ENCODE data around the gene EIF4E3. TPM values are rescaled to one million over a fixed set of nuclear protein-coding genes. Genes with fewer than 3 reads are reported as not detected.

EIF4E3 gene
- total and polyA plus RNA-seq, 2 donors from 2014 or later, result 10.5 to 37.1 TPM

GRCh38 chr3:71634671-71635070 lies 90.5 kb downstream of the EIF4E3 start:
- FAIRE-seq (no peak), DNase-seq (no peak)
- Histone ChIP-seq H3K9ac (ENCODE audit: low read length in 3 of 3) (no peak overlapping the region), H3K4me3 (ENCODE audit: low read length in 3 of 3) (no peak overlapping the region), H3K4me1 (ENCODE audit: control insufficient read depth in 2 of 3, insufficient read depth in 2 of 3, low read depth in 1 of 3, low read length in 3 of 3) (no peaks in the 10 kb centered on the region), H3K27ac (ENCODE audit: low read depth in 2 of 2, low read length in 2 of 2) (no peak overlapping the region), H3K9me3 (ENCODE audit: control insufficient read depth in 2 of 3, insufficient read depth in 1 of 3, low read length in 3 of 3) (no peaks in the 10 kb centered on the region), H3K27me3 (ENCODE audit: control insufficient read depth, insufficient read depth, low read length) (no peaks in the 10 kb centered on the region), H3K36me3 (ENCODE audit: control insufficient read depth in 2 of 3, insufficient read depth in 3 of 3, low read length in 3 of 3) (no peaks in the 10 kb centered on the region)
- TF ChIP-seq CTCF (IDR thresholded peaks at IDR 0.05; ENCODE audit: borderline replicate concordance, extremely low read depth, insufficient read depth), result no peak
- intact Hi-C loops (cut with DNase I), result no loop called here

- FAIRE-seq (no peak), DNase-seq (no peak)
- no peak for TF ChIP-seq CTCF (IDR thresholded peaks at IDR 0.05; ENCODE audit: borderline replicate concordance, extremely low read depth, insufficient read depth)
- Histone ChIP-seq H3K4me3 (ENCODE audit: low read length in 3 of 3) (no peak overlapping the region), H3K9ac (ENCODE audit: low read length in 3 of 3) (no peak overlapping the region), H3K9me3 (ENCODE audit: control insufficient read depth in 2 of 3, insufficient read depth in 1 of 3, low read length in 3 of 3) (no peaks in the 10 kb centered on the region), H3K27ac (ENCODE audit: low read depth in 2 of 2, low read length in 2 of 2) (no peak overlapping the region), H3K4me1 (ENCODE audit: control insufficient read depth in 2 of 3, insufficient read depth in 2 of 3, low read depth in 1 of 3, low read length in 3 of 3) (no peaks in the 10 kb centered on the region), H3K36me3 (ENCODE audit: control insufficient read depth in 2 of 3, insufficient read depth in 3 of 3, low read length in 3 of 3) (no peaks in the 10 kb centered on the region), H3K27me3 (ENCODE audit: control insufficient read depth, insufficient read depth, low read length) (no peaks in the 10 kb centered on the region)
- intact Hi-C loops (cut with DNase I), result no loop called here
Measured at GRCh38 chr3:71629711-71630110, 95.5 kb downstream of the EIF4E3 start.

- H3K36me3 ChIP-seq (ENCODE audit: control insufficient read depth in 2 of 3, insufficient read depth in 3 of 3, low read length in 3 of 3), result no peaks in the 10 kb centered on the region
- intact Hi-C loops (cut with DNase I), result no loop called here
- no peak for TF ChIP-seq CTCF (IDR thresholded peaks at IDR 0.05; ENCODE audit: borderline replicate concordance, extremely low read depth, insufficient read depth)
- no peak overlapping the region for H3K4me3 ChIP-seq (ENCODE audit: low read length in 3 of 3)
- no peak overlapping the region for H3K27ac ChIP-seq (ENCODE audit: low read depth in 2 of 2, low read length in 2 of 2)
- no peaks in the 10 kb centered on the region for H3K27me3 ChIP-seq (ENCODE audit: control insufficient read depth, insufficient read depth, low read length)
- H3K9me3 ChIP-seq (ENCODE audit: control insufficient read depth in 2 of 3, insufficient read depth in 1 of 3, low read length in 3 of 3), result no peaks in the 10 kb centered on the region
- H3K9ac ChIP-seq (ENCODE audit: low read length in 3 of 3), result no peak overlapping the region
- no peaks in the 10 kb centered on the region for H3K4me1 ChIP-seq (ENCODE audit: control insufficient read depth in 2 of 3, insufficient read depth in 2 of 3, low read depth in 1 of 3, low read length in 3 of 3)
- DNase-seq (no peak), FAIRE-seq (no peak)
Measured at GRCh38 chr3:71629289-71629688, 95.9 kb downstream of the EIF4E3 start.

- TF ChIP-seq CTCF (IDR thresholded peaks at IDR 0.05; ENCODE audit: borderline replicate concordance, extremely low read depth, insufficient read depth), result no peak
- Histone ChIP-seq H3K36me3 (ENCODE audit: control insufficient read depth in 2 of 3, insufficient read depth in 3 of 3, low read length in 3 of 3) (no peaks in the 10 kb centered on the region), H3K9ac (ENCODE audit: low read length in 3 of 3) (no peak overlapping the region), H3K27ac (ENCODE audit: low read depth in 2 of 2, low read length in 2 of 2) (no peak overlapping the region), H3K9me3 (ENCODE audit: control insufficient read depth in 2 of 3, insufficient read depth in 1 of 3, low read length in 3 of 3) (no peaks in the 10 kb centered on the region), H3K4me3 (ENCODE audit: low read length in 3 of 3) (no peak overlapping the region), H3K4me1 (ENCODE audit: control insufficient read depth in 2 of 3, insufficient read depth in 2 of 3, low read depth in 1 of 3, low read length in 3 of 3) (no peaks in the 10 kb centered on the region), H3K27me3 (ENCODE audit: control insufficient read depth, insufficient read depth, low read length) (no peaks in the 10 kb centered on the region)
- FAIRE-seq (no peak), DNase-seq (no peak)
- intact Hi-C loops (cut with DNase I), result no loop called here
Measured at GRCh38 chr3:71628522-71628921, 96.7 kb downstream of the EIF4E3 start.

Data from kidney (tissue), 14 donors.